Prostate gland (tissue), 2 donors: ENCODE results near the gene CTRB1. TPM values are rescaled to one million over a fixed set of nuclear protein-coding genes. Genes with fewer than 3 reads are reported as not detected.

Experiments used
- DNase-seq: peaks from one replicate; pipeline ENCODE4 v3.0.0-alpha.2; 2019; ENCODE audit warnings: low spot score
- H3K27ac ChIP-seq, 2 donors: fragments of 200-600 bp; sonication (generic); 2 replicates each; pipeline ENCODE4 v1.5.1; 2017 to 2019
- H3K27me3 ChIP-seq: fragments of 200-600 bp; sonication (generic); replicated peaks from 2 replicates; pipeline ENCODE4 v1.5.1; 2019; ENCODE audit not compliant: insufficient read depth
- H3K36me3 ChIP-seq, 2 donors: fragments of 200-600 bp; sonication (generic); 1 replicate in 1 of 2; 2 replicates in 1 of 2; pipeline versions ENCODE4 v1.5.1 to v1.8.1; 2017 to 2019
- H3K4me1 ChIP-seq: fragments of 200-600 bp; sonication (generic); replicated peaks from 2 replicates; pipeline ENCODE4 v1.5.1; 2019
- H3K4me3 ChIP-seq, 2 donors: fragments of 200-600 bp; sonication (generic); 2 replicates each; pipeline ENCODE4 v1.5.1; 2017 to 2019
- H3K9me3 ChIP-seq: fragments of 200-600 bp; sonication (generic); 2 replicates; pipeline ENCODE4 v1.5.1; 2017
- CTCF ChIP-seq, 4 experiments: fragments of 200-600 bp in 2 of 4; fragments of 450-650 bp in 2 of 4; sonication (generic) in 2 of 4; IDR thresholded peaks; 1 replicate in 3 of 4; 2 replicates in 1 of 4; pipeline ENCODE4 v1.5.1; 2016 to 2019; ENCODE audit warnings: antibody characterized with exemption in 4 of 4, mild to moderate bottlenecking in 2 of 4, moderate library complexity in 2 of 4
- POLR2A ChIP-seq: fragments of 450-650 bp; IDR thresholded peaks from one replicate; pipeline ENCODE4 v1.6.1; 2016; ENCODE audit warnings: antibody characterized with exemption, mild to moderate bottlenecking
- POLR2AphosphoS5 ChIP-seq: sonication (generic); formaldehyde crosslinking; IDR thresholded peaks from one replicate; pipeline ENCODE4 v1.6.1; 2017; ENCODE audit warnings: antibody characterized with exemption
- WGBS: methylation state at CpG from one replicate; pipeline ENCODE4 v1.1.5; 2018; 5-methylcytosine and 5-hydroxymethylcytosine counted together
- intact Hi-C: fragments of 100-400 bp; cut with DNase I; formaldehyde crosslinking; loops from one replicate; pipeline ENCODE4 v1.14.2; 2022
- total RNA-seq, 2 donors: library from RNA; depleted of rRNA; stranded (reverse); fragments of >200 nt; gene quantifications; one replicate each; pipeline ENCODE4 v1.1.0, GENCODE V29; 2016

The CTRB1 gene
- total RNA-seq, 2 donors from 2014 or later, result 7.0 TPM; not detected in 1

- 65% methylated on average over 6 of the region's 6 CpGs for WGBS
- H3K4me3 ChIP-seq, result no peak overlapping the region
- no peaks in the 10 kb centered on the region for H3K9me3 ChIP-seq
- no peak overlapping the region for H3K27ac ChIP-seq
- H3K36me3 ChIP-seq, result no peaks in the 10 kb centered on the region
- H3K4me1 ChIP-seq, result peaks cover 27% of the 10 kb centered on the region
- intact Hi-C loops, result no loop called here
- no peak for TF ChIP-seq POLR2A
- no peak for TF ChIP-seq CTCF (IDR thresholded peaks at IDR 0.05)
- TF ChIP-seq POLR2AphosphoS5, result no peak
- DNase-seq, result no peak
- no peaks in the 10 kb centered on the region for H3K27me3 ChIP-seq
These were observed 40.0 kb downstream of the CTRB1 start for GRCh38 chr16:75258807-75259141.

GRCh38 chr16:75260851-75261589 is 42.2 kb downstream of the CTRB1 start:
- no peak for DNase-seq
- 86% methylated on average over 10 of the region's 10 CpGs for WGBS
- no peaks in the 10 kb centered on the region for H3K9me3 ChIP-seq
- H3K4me1 ChIP-seq, result peaks cover 34% of the 10 kb centered on the region
- TF ChIP-seq POLR2AphosphoS5 (no peak), CTCF (IDR thresholded peaks at IDR 0.05) (no peak), POLR2A (no peak)
- no peaks in the 10 kb centered on the region for H3K27me3 ChIP-seq
- H3K27ac ChIP-seq, result no peak overlapping the region
- no peak overlapping the region for H3K4me3 ChIP-seq
- H3K36me3 ChIP-seq, result no peaks in the 10 kb centered on the region
- intact Hi-C loops, result no loop called here

- WGBS, result 95% methylated on average over 3 of the region's 3 CpGs
- Histone ChIP-seq H3K9me3 (no peaks in the 10 kb centered on the region), H3K4me1 (peaks cover 32% of the 10 kb centered on the region), H3K27me3 (no peaks in the 10 kb centered on the region), H3K27ac (no peak overlapping the region), H3K4me3 (no peak overlapping the region), H3K36me3 (no peaks in the 10 kb centered on the region)
- TF ChIP-seq CTCF (IDR thresholded peaks at IDR 0.05), result no peak
- no peak for TF ChIP-seq POLR2A
- no peak for TF ChIP-seq POLR2AphosphoS5
- intact Hi-C loops, result no loop called here
- no peak for DNase-seq
These were observed 42.8 kb downstream of the CTRB1 start for GRCh38 chr16:75261590-75262078.

- Histone ChIP-seq H3K27me3 (no peaks in the 10 kb centered on the region), H3K4me1 (peaks cover 26% of the 10 kb centered on the region), H3K27ac (no peak overlapping the region), H3K36me3 (no peaks in the 10 kb centered on the region), H3K9me3 (no peaks in the 10 kb centered on the region), H3K4me3 (no peak overlapping the region)
- WGBS, result 79% methylated on average over 14 of the region's 14 CpGs
- TF ChIP-seq CTCF (IDR thresholded peaks at IDR 0.05) (no peak), POLR2AphosphoS5 (no peak), POLR2A (no peak)
- no peak for DNase-seq
- intact Hi-C loops, result no loop called here
These were observed 43.5 kb downstream of the CTRB1 start for GRCh38 chr16:75262104-75262799.

- no peak overlapping the region for H3K27ac ChIP-seq
These were observed 44.0 kb downstream of the CTRB1 start for GRCh38 chr16:75262800-75263127.

More at GRCh38 chr16:75262800-75263127, 44.0 kb downstream of the CTRB1 start:
- Histone ChIP-seq H3K4me3 (no peak overlapping the region), H3K9me3 (no peaks in the 10 kb centered on the region), H3K36me3 (no peaks in the 10 kb centered on the region), H3K4me1 (peaks cover 26% of the 10 kb centered on the region), H3K27me3 (no peaks in the 10 kb centered on the region)
- 55% methylated on average over 5 of the region's 5 CpGs for WGBS
- no peak for TF ChIP-seq CTCF (IDR thresholded peaks at IDR 0.05)
- no peak for TF ChIP-seq POLR2AphosphoS5
- TF ChIP-seq POLR2A, result no peak
- intact Hi-C loops, result no loop called here
- DNase-seq, result no peak
